Astrocyte of the spinal cord (primary cell): ENCODE results near the gene NCKAP5L.

Experiments
- DNase-seq: peaks from one replicate; pipeline ENCODE4 v3.0.0; 2011; ENCODE audit warnings: low read depth, low spot score
- H3K4me3 ChIP-seq: 2 replicates; pipeline ENCODE4 v1.5.1; 2011; ENCODE audit warnings: low read depth, mild to moderate bottlenecking, low read length, moderate library complexity
- in situ Hi-C: cut with HindIII; loops from 2 replicates; pipeline ENCODE4 v1.10.0; 2017; ENCODE audit warnings: low sequenced_read_pairs
- TF ChIP-seq, protein P1 (sequence below): IDR thresholded peaks from 2 replicates; pipeline ENCODE4 v1.5.1; 2012; ENCODE audit warnings: low read depth, mild to moderate bottlenecking, low read length, inconsistent platforms

Gene NCKAP5L

DNA sequence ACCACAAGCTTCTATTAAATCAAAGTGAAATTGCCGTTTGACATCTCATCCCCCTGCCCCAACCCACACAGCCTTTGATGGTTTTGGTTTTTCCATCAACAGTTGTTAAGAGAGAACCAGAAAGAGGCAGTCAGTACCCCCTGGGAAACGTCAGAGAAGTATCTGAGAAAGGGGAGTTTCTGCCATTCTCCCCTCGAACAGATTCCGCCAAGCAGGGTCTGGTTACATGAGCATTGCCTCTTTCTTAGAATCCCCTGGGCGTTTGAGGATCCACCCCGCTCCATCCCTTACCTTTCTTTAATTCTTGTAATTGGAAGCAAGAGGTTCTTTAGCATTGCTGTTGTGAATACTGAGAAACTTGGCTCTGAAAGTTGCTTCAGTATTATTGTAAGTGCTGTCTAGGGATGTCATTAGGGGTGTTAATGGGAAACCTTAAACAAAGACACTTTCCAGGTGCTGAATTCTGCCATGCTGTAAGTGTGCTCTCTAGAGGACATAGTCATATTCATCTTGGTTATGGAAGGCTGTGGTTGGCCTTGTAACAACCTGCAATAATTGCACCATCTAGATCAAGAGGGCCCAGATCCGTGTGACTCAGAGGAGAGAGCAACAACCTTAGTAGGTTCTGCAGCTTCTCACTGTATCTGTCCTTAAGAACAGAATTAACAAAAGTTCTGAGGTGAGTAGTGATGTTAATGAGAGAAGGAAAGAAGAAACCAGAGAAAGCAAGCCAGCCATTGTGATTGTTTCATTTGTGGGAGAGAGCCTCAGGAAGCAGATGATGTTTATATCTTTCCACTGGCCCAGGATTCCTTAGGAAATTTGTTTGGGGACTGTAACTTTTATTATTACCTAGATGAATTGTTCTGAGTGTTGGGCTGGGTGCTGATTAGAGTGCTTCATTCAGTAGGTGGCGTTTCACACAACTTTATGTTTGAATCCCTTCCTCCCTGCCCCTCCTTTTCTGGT, 77.9 kb downstream of the NCKAP5L start:
- peak; percentile 51 for DNase-seq
- no peak overlapping the region for H3K4me3 ChIP-seq
- in situ Hi-C loops = no loop called here
- TF ChIP-seq, protein P1, sequence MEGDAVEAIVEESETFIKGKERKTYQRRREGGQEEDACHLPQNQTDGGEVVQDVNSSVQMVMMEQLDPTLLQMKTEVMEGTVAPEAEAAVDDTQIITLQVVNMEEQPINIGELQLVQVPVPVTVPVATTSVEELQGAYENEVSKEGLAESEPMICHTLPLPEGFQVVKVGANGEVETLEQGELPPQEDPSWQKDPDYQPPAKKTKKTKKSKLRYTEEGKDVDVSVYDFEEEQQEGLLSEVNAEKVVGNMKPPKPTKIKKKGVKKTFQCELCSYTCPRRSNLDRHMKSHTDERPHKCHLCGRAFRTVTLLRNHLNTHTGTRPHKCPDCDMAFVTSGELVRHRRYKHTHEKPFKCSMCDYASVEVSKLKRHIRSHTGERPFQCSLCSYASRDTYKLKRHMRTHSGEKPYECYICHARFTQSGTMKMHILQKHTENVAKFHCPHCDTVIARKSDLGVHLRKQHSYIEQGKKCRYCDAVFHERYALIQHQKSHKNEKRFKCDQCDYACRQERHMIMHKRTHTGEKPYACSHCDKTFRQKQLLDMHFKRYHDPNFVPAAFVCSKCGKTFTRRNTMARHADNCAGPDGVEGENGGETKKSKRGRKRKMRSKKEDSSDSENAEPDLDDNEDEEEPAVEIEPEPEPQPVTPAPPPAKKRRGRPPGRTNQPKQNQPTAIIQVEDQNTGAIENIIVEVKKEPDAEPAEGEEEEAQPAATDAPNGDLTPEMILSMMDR = no peak

DNA sequence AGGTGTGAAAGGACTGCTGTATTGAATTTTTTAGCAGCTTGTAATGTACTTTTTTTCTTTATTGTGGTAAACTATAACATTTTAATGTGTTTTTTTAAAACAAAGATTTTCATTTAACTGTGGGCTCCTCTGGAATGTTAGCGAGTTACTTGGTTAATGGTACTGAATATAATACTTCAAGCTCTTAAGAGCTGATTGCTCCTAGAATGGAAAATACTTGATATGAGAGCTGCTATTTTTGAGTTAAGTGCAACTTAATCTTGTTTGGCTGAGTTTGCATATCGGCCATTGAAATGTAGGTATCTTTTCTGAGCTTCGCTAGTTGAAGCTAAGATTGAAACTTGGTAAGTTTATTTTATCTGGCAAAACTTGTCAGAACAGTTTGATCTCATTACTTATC, 79.4 kb downstream of the NCKAP5L start:
- TF ChIP-seq, protein P1 = no peak
- in situ Hi-C loops = no loop called here
- no peak overlapping the region for H3K4me3 ChIP-seq
- DNase-seq = no peak

DNA sequence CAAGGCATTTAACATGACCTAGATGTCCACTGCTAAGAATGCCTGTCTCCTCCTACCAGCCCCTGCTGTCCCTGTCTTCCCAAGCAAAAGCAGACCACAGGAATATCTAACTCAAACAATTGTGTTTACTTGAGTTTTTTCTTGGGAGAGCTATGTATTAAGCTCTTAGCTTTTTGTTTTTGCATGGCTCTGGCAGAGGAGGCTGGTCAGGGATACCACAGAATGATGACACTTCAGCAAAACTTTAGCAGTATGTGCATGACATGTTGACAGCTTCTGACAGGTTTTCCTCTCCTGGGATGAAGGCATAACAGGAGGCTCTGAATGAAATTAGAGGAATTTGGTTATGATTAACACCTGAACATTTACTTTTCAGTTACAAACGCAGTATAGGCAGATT, 79.9 kb downstream of the NCKAP5L start:
- TF ChIP-seq, protein P1 = no peak
- DNase-seq = no peak
- in situ Hi-C loops = no loop called here
- no peak overlapping the region for H3K4me3 ChIP-seq

DNA sequence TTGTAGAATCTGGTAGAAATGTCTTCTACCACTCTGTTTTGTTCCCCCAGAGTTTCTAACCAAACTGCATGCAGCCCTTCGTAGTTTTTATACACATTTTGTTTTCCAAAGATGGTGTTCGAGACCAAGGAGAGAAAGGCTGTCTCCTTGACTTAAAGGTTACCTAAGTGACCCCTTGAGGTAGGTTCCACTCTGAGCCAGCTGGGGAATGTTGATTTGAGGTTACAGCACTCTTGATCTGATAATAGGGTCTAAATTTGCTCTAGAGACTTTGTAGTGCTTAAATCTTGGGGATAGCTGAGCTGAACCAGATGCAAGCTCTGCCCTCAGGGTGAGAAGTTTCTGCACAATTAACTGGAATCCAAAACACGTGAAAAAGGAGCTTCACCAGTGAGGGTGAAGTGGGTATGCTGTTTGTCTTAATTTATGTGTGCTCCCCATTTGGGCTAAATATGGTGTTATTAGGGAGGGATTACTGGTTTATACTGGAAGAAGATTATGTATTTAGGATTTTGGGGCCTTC, 83.8 kb downstream of the NCKAP5L start:
- in situ Hi-C loops = no loop called here
- no peak for DNase-seq
- TF ChIP-seq, protein P1 = no peak
- H3K4me3 ChIP-seq = no peak overlapping the region

DNA sequence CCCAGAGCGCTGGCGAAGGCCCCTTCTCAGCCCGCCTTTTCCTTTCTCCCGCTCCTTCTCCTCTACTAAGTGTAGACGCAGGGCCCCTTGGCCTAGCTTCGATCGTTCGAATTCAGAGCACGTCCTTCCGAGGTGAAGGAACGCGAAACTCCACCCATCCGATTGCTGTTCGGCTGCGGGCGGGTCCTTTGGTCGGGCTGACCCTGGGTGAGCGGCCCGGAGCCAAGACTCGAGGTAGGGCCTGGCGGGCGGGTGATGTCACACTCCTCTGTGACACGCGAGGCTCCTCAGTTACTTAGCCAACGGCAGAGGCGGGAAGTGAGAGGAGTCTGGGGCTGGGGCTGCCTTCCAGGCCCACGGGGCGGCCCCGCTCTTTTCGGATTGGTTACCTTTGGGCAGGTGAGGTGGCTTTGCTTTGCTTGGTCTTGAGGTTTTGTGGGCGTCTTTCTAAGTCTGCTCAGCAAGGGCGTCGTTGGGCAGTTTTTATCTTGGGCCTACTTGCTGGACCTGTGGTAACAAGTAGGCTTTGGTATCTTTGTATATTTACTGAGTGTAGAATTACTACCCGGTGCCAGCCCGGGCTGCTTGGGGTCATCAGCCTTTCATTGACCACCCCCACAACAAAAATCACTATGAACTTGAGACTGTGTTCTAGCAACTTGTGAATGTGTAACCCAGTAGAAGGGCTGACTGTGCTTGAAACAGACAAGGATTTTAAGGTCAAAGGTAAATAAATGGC, 86.2 kb downstream of the NCKAP5L start:
- TF ChIP-seq, protein P1 = no peak
- in situ Hi-C loops = no loop called here

More for the DNA sequence above, 86.2 kb downstream of the NCKAP5L start:
- DNase-seq = peak; percentile 82
- H3K4me3 ChIP-seq = peak overlapping the region; percentile 73
